Tibial nerve (tissue), 4 donors: ENCODE measurements around the gene SF1.

Experiments
- CTCF ChIP-seq, 5 experiments: fragments of 200-600 bp in 3 of 5; fragments of 450-650 bp in 2 of 5; sonication (generic) in 3 of 5; IDR thresholded peaks; one replicate each; pipeline ENCODE4 v1.5.1; 2016 to 2019; ENCODE audit warnings: antibody characterized with exemption in 5 of 5, mild to moderate bottlenecking in 3 of 5, moderate library complexity in 2 of 5
- EP300 ChIP-seq, 2 donors: sonication (generic); formaldehyde crosslinking; IDR thresholded peaks; one replicate each; pipeline ENCODE4 v1.6.1; 2017; ENCODE audit warnings: antibody characterized with exemption in 2 of 2, mild to moderate bottlenecking in 1 of 2
- POLR2A ChIP-seq, 2 donors: fragments of 450-650 bp; IDR thresholded peaks; one replicate each; pipeline ENCODE4 v1.6.1; 2017; ENCODE audit warnings: antibody characterized with exemption in 2 of 2, mild to moderate bottlenecking in 2 of 2, moderate library complexity in 2 of 2

GRCh38 chr11:64805481-64805880, 27.1 kb upstream of the SF1 start:
- TF ChIP-seq CTCF (IDR thresholded peaks at IDR 0.05): no peak
- TF ChIP-seq POLR2A (IDR thresholded peaks at IDR 0.05): no peak
- no peak for TF ChIP-seq EP300 (IDR thresholded peaks at IDR 0.05)
